ENCODE measurements around the gene SIRT2. TPM values are rescaled to one million over a fixed set of nuclear protein-coding genes. Genes with fewer than 3 reads are reported as not detected.

SIRT2 gene
- total and polyA plus RNA-seq, 2 of the 13 experiments (the other 11 are each of a cell fraction or from before 2014, with no cell fraction given), result 22.3 to 26.1 TPM

DNA sequence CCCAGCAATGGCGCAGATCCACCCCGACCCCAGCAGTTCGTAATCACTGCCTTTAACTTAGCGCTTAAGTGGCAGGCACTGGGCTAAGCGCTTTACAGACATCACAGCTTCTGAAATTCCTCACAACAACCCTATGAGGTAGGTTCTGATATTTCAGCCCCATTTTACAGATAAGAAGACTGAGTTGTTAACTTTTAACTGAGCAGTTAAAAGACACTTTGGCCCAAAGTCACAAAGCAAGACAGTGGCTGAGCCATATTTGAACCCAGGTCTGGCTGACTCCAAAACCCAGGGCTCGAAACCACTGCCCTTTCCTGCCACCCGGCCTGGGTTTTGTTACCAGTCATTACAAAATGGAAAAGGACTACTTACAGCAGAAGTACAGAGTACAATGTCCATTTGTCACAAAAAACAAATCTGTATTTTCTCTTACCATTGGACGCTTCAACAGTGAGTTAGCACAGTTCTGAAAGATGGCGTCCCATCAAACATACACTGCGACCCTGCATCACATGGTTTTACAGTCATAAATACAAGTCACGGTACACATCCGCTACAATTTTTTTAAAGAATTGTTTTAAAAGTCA lies 58.1 kb downstream of the SIRT2 start:
- DNase-seq (ENCODE audit: low spot score), result no peak
- H3K9ac ChIP-seq (ENCODE audit: insufficient read depth, low read depth, low read length), result no peak overlapping the region
- peaks cover 94% of the 10 kb centered on the region for H3K4me1 ChIP-seq (ENCODE audit: insufficient read depth, low read length)
- peaks cover 55 to 97% of the 10 kb centered on the region in 2 experiments for H3K36me3 ChIP-seq (replicated peaks in 1 of 2; ENCODE audit: control insufficient read depth in 1 of 2, insufficient read depth in 2 of 2, low read length in 2 of 2)
- 97% methylated on average over 12 of the region's 12 CpGs for WGBS (ENCODE audit: low lambda C conversion rate)
- ChIA-PET CTCF (ENCODE audit: low intra/inter-chr PET ratio, low total read pairs) (no interaction called here), POLR2A (interaction anchor here (0.8 to 4.4 kb wide), 6 partner anchors 8 to 108 kb away, joined by 3 to 42 read pairs (median 10); partner anchors contain the start of genes ECH1 and HNRNPL)
- H3K27ac ChIP-seq (ENCODE audit: extremely low read length, insufficient read depth, low read length), result peak overlapping the region; percentile 7
- no TSS peak for BruUV-seq (replicated peaks)
- FAIRE-seq, result no peak
- H3K9me3 ChIP-seq (ENCODE audit: low read length), result no peaks in the 10 kb centered on the region
- no peak overlapping the region for H3K4me3 ChIP-seq (replicated peaks in 1 of 3; ENCODE audit: insufficient read depth in 1 of 3, low read depth in 2 of 3, low read length in 3 of 3)
- H3K27me3 ChIP-seq (ENCODE audit: control insufficient read depth in 1 of 2, insufficient read depth in 2 of 2, low read length in 2 of 2), result no peaks in the 10 kb centered on the region
- H2AFZ ChIP-seq (ENCODE audit: low read length), result no peak overlapping the region
- in situ Hi-C loops (cut with HindIII; ENCODE audit: extremely low pct_ligation_motif_present, low pct_unique_long_range_greater_than_20kb) (no loop called here), intact Hi-C loops (cut with micrococcal nuclease; ENCODE audit: unreplicated experiment) (no loop called here)
- H4K20me1 ChIP-seq (ENCODE audit: insufficient read depth, low read length), result peaks cover 47% of the 10 kb centered on the region
- no peak for ATAC-seq
- H3K79me2 ChIP-seq (ENCODE audit: insufficient read depth, low read length), result peaks cover 40% of the 10 kb centered on the region
- no peak overlapping the region for H3K4me2 ChIP-seq (ENCODE audit: low read depth, low read length)
- TF ChIP-seq MBD4 (IDR thresholded peaks at IDR 0.05; ENCODE audit: borderline replicate concordance, low read length), result 0 out of 2 replicates have a peak, but pooled peaks have one; percentile 52
- TF ChIP-seq BRCA1 (CRISPR knock-in tag; IDR thresholded peaks at IDR 0.05), result no peak
- peak; percentile 18; the same call in 1 of the 2 replicates for TF ChIP-seq POLR2AphosphoS5 (IDR thresholded peaks at IDR 0.05; ENCODE audit: low read depth, low read length)
- no peak for TF ChIP-seq KDM2A (CRISPR knock-in tag; IDR thresholded peaks at IDR 0.05; ENCODE audit: borderline replicate concordance, low read depth)
- no peak for TF ChIP-seq ZBTB3 (CRISPR knock-in tag; IDR thresholded peaks at IDR 0.05; ENCODE audit: borderline replicate concordance, low read depth)
- TF ChIP-seq TBX3 (IDR thresholded peaks at IDR 0.05; ENCODE audit: borderline replicate concordance), result no peak
- TF ChIP-seq PAWR (CRISPR knock-in tag; IDR thresholded peaks at IDR 0.05; ENCODE audit: borderline replicate concordance), result no peak
- TF ChIP-seq, protein P1, sequence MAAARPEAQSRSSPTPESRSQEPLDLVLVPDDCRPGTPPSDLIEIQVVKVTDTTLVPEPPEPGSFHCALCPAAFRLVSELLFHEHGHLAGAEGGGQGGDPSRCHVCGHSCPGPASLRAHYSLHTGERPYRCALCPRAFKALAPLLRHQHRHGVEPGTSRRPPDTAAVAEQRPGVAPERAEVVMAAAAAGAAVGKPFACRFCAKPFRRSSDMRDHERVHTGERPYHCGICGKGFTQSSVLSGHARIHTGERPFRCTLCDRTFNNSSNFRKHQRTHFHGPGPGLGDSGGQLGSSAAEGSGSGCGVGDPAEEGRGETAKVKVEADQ (CRISPR knock-in tag; IDR thresholded peaks at IDR 0.05; ENCODE audit: borderline replicate concordance), result no peak
- TF ChIP-seq, protein P2, sequence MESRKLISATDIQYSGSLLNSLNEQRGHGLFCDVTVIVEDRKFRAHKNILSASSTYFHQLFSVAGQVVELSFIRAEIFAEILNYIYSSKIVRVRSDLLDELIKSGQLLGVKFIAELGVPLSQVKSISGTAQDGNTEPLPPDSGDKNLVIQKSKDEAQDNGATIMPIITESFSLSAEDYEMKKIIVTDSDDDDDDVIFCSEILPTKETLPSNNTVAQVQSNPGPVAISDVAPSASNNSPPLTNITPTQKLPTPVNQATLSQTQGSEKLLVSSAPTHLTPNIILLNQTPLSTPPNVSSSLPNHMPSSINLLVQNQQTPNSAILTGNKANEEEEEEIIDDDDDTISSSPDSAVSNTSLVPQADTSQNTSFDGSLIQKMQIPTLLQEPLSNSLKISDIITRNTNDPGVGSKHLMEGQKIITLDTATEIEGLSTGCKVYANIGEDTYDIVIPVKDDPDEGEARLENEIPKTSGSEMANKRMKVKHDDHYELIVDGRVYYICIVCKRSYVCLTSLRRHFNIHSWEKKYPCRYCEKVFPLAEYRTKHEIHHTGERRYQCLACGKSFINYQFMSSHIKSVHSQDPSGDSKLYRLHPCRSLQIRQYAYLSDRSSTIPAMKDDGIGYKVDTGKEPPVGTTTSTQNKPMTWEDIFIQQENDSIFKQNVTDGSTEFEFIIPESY (CRISPR knock-in tag; IDR thresholded peaks at IDR 0.05), result peak; percentile 32; the same call in 1 of the 2 replicates
- no peak for TF ChIP-seq ZNF569 (CRISPR knock-in tag; IDR thresholded peaks at IDR 0.05; ENCODE audit: borderline replicate concordance)
- no peak for TF ChIP-seq MLLT10 (CRISPR knock-in tag; IDR thresholded peaks at IDR 0.05)
- TF ChIP-seq, protein P3, sequence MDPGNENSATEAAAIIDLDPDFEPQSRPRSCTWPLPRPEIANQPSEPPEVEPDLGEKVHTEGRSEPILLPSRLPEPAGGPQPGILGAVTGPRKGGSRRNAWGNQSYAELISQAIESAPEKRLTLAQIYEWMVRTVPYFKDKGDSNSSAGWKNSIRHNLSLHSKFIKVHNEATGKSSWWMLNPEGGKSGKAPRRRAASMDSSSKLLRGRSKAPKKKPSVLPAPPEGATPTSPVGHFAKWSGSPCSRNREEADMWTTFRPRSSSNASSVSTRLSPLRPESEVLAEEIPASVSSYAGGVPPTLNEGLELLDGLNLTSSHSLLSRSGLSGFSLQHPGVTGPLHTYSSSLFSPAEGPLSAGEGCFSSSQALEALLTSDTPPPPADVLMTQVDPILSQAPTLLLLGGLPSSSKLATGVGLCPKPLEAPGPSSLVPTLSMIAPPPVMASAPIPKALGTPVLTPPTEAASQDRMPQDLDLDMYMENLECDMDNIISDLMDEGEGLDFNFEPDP (CRISPR knock-in tag; conservative IDR thresholded peaks at IDR 0.05), result 0 out of 2 replicates have a peak, but pooled peaks have one; percentile 34
- TF ChIP-seq CHCHD3 (CRISPR knock-in tag; IDR thresholded peaks at IDR 0.05), result no peak
- peak in 1 of 2 experiments; percentile 19; a peak in 1 of 4 replicates for TF ChIP-seq POLR2A (IDR thresholded peaks at IDR 0.05; ENCODE audit: insufficient read depth in 1 of 2, low read depth in 2 of 2, low read length in 2 of 2)
- TF ChIP-seq, protein P4, sequence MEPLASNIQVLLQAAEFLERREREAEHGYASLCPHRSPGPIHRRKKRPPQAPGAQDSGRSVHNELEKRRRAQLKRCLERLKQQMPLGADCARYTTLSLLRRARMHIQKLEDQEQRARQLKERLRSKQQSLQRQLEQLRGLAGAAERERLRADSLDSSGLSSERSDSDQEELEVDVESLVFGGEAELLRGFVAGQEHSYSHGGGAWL (CRISPR knock-in tag; IDR thresholded peaks at IDR 0.05), result no peak
- TF ChIP-seq AKAP8 (CRISPR knock-in tag; IDR thresholded peaks at IDR 0.05), result no peak
- TF ChIP-seq ZNF629 (CRISPR knock-in tag; conservative IDR thresholded peaks at IDR 0.05), result peak; percentile 86
- TF ChIP-seq JUND (CRISPR knock-in tag; IDR thresholded peaks at IDR 0.05), result no peak
- no peak for TF ChIP-seq IRX3 (CRISPR knock-in tag; IDR thresholded peaks at IDR 0.05; ENCODE audit: borderline replicate concordance, low read depth)
- TF ChIP-seq NCOA5 (CRISPR knock-in tag; IDR thresholded peaks at IDR 0.05), result no peak
- no peak for TF ChIP-seq CCAR2 (optimal IDR thresholded peaks at IDR 0.05; ENCODE audit: low read depth, low read length)

All from HepG2 (cell line).